H1 (cell line): ENCODE results near the gene CREBL2. TPM values are rescaled to one million over a fixed set of nuclear protein-coding genes. Genes with fewer than 3 reads are reported as not detected.

Experiments used
- CTCF ChIA-PET: fragments of 300-600 bp; sonication (Branson Sonifier 250); formaldehyde crosslinking; loops from one replicate; lab custom pipeline; 2021; ENCODE audit not compliant: partially characterized antibody; lab: Charles Lee
- POLR2A ChIA-PET: fragments of 300-600 bp; sonication (Branson Sonifier 250); formaldehyde crosslinking; loops from one replicate; lab custom pipeline; 2021; ENCODE audit warnings: inconsistent platforms; ENCODE audit not compliant: partially characterized antibody; lab: Charles Lee
- DNase-seq, 2 experiments: peaks; one replicate each; pipeline versions ENCODE4 v3.0.0 to v3.0.0-alpha.2; 2010 to 2022; ENCODE audit warnings: low spot score in 2 of 2, low read depth in 1 of 2, mixed read lengths in 1 of 2
- FAIRE-seq: peaks from 2 replicates; lab custom pipeline; 2011; peaks lifted over from hg19 to GRCh38; lab: Jason Lieb, UNC
- H2AFZ ChIP-seq: 2 replicates; pipeline ENCODE4 v1.8.1; 2012; ENCODE audit warnings: low read length, inconsistent platforms
- H2AK5ac ChIP-seq: 2 replicates; pipeline ENCODE4 v1.6.1; 2013; ENCODE audit warnings: low read depth, low read length
- H2BK120ac ChIP-seq: replicated peaks from 2 replicates; pipeline ENCODE3; 2013; ENCODE audit warnings: low read depth, low read length, inconsistent platforms
- H2BK12ac ChIP-seq: 2 replicates; pipeline ENCODE4 v1.6.1; 2013; ENCODE audit warnings: low read depth, low read length
- H2BK15ac ChIP-seq: 2 replicates; pipeline ENCODE4 v1.6.1; 2013; ENCODE audit warnings: low read length
- H2BK20ac ChIP-seq: 2 replicates; pipeline ENCODE4 v1.6.1; 2013; ENCODE audit warnings: low read length
- H2BK5ac ChIP-seq: 2 replicates; pipeline ENCODE4 v1.6.1; 2013; ENCODE audit warnings: low read depth, low read length
- H3K14ac ChIP-seq: 2 replicates; pipeline ENCODE4 v1.6.1; 2013; ENCODE audit warnings: inconsistent platforms; ENCODE audit not compliant: insufficient read length
- H3K18ac ChIP-seq: 2 replicates; pipeline ENCODE4 v1.6.1; 2013; ENCODE audit warnings: low read length; ENCODE audit errors: extremely low read depth
- H3K23ac ChIP-seq: 2 replicates; pipeline ENCODE4 v1.6.1; 2013; ENCODE audit warnings: inconsistent platforms; ENCODE audit not compliant: insufficient read length
- H3K23me2 ChIP-seq: 2 replicates; pipeline ENCODE4 v1.6.1; 2013; ENCODE audit warnings: low read depth, low read length
- H3K27ac ChIP-seq: 2 replicates; pipeline ENCODE4 v1.6.1; 2011; ENCODE audit warnings: low read depth, low read length, inconsistent platforms
- H3K27me3 ChIP-seq, 4 experiments: replicated peaks in 1 of 4; 1 replicate in 1 of 4; 2 replicates in 3 of 4; pipeline versions ENCODE4 v1.6.1 to v1.8.1; 2011 to 2013; ENCODE audit warnings: low read length in 3 of 4, mild to moderate bottlenecking in 3 of 4, inconsistent platforms in 2 of 4, mixed read lengths in 2 of 4, moderate library complexity in 1 of 4; ENCODE audit not compliant: control insufficient read depth in 3 of 4, insufficient read depth in 3 of 4; ENCODE audit errors: extremely low read depth in 1 of 4
- H3K36me3 ChIP-seq, 4 experiments: 2 replicates each; pipeline versions ENCODE4 v1.6.1 to v1.8.1; 2011 to 2013; ENCODE audit warnings: mild to moderate bottlenecking in 4 of 4, low read length in 3 of 4, moderate library complexity in 2 of 4, control low read depth in 1 of 4, inconsistent platforms in 1 of 4; ENCODE audit not compliant: insufficient read depth in 4 of 4, control insufficient read depth in 2 of 4
- H3K4ac ChIP-seq: replicated peaks from 2 replicates; pipeline ENCODE3; 2013; ENCODE audit warnings: low read length, low read depth, mixed read lengths, inconsistent platforms; ENCODE audit not compliant: insufficient read length
- H3K4me1 ChIP-seq, 4 experiments: replicated peaks in 1 of 4; 1 replicate in 1 of 4; 2 replicates in 3 of 4; pipeline versions ENCODE4 v1.6.1 to v1.8.1; 2011 to 2013; ENCODE audit warnings: low read length in 3 of 4, inconsistent platforms in 2 of 4, mixed read lengths in 1 of 4; ENCODE audit not compliant: insufficient read depth in 4 of 4, control insufficient read depth in 3 of 4
- H3K4me2 ChIP-seq, 2 experiments: 2 replicates each; pipeline versions ENCODE4 v1.6.1 to v1.8.1; 2011 to 2013; ENCODE audit warnings: low read depth in 2 of 2, low read length in 2 of 2, control low read depth in 1 of 2, inconsistent platforms in 1 of 2, mild to moderate bottlenecking in 1 of 2; ENCODE audit not compliant: insufficient read depth in 1 of 2
- H3K4me3 ChIP-seq, 4 experiments: fragments of 200-600, 300-600 bp in 1 of 4; sonication (generic), shearing (Covaris generic), sonication (Bioruptor Twin) in 1 of 4; 2 replicates each; pipeline versions ENCODE4 v1.5.1 to v1.8.1; 2011 to 2016; ENCODE audit warnings: low read length in 4 of 4, low read depth in 3 of 4, control low read depth in 2 of 4, inconsistent platforms in 2 of 4, mild to moderate bottlenecking in 2 of 4, mixed read lengths in 1 of 4, moderate library complexity in 1 of 4; ENCODE audit not compliant: insufficient read depth in 2 of 4; ENCODE audit errors: extremely low read depth in 1 of 4
- H3K56ac ChIP-seq: replicated peaks from 2 replicates; pipeline ENCODE3; 2013; ENCODE audit warnings: low read depth, mild to moderate bottlenecking, mixed read lengths, low read length, inconsistent platforms; ENCODE audit not compliant: insufficient read length
- H3K79me1 ChIP-seq: 2 replicates; pipeline ENCODE4 v1.6.1; 2013; ENCODE audit warnings: low read depth, low read length, control low read depth
- H3K79me2 ChIP-seq, 2 experiments: 2 replicates each; pipeline versions ENCODE4 v1.6.1 to v1.8.1; 2012 to 2013; ENCODE audit warnings: low read length in 2 of 2, mild to moderate bottlenecking in 2 of 2, inconsistent platforms in 1 of 2; ENCODE audit not compliant: insufficient read depth in 2 of 2, control insufficient read depth in 1 of 2
- H3K9ac ChIP-seq, 4 experiments: replicated peaks in 1 of 4; 1 replicate in 1 of 4; 2 replicates in 3 of 4; pipeline versions ENCODE4 v1.6.1 to v1.8.1; 2011 to 2013; ENCODE audit warnings: low read depth in 3 of 4, low read length in 3 of 4, control low read depth in 2 of 4, mild to moderate bottlenecking in 2 of 4, moderate library complexity in 2 of 4, inconsistent platforms in 1 of 4; ENCODE audit errors: extremely low read depth in 1 of 4
- H3K9me3 ChIP-seq, 2 experiments: 2 replicates each; pipeline versions ENCODE4 v1.6.1 to v1.8.1; 2012 to 2013; ENCODE audit warnings: mild to moderate bottlenecking in 2 of 2, moderate library complexity in 2 of 2, control low read depth in 1 of 2, inconsistent platforms in 1 of 2, low read depth in 1 of 2, low read length in 1 of 2, mixed read lengths in 1 of 2; ENCODE audit not compliant: insufficient read depth in 2 of 2
- H4K20me1 ChIP-seq, 2 experiments: replicated peaks in 1 of 2; 2 replicates each; pipeline versions ENCODE3 to v1.8.1; 2011 to 2013; ENCODE audit warnings: inconsistent platforms in 2 of 2, low read length in 2 of 2, mild to moderate bottlenecking in 1 of 2; ENCODE audit not compliant: insufficient read depth in 2 of 2, control insufficient read depth in 1 of 2
- H4K5ac ChIP-seq: 2 replicates; pipeline ENCODE4 v1.6.1; 2013; ENCODE audit warnings: low read length, low read depth, mixed read lengths, inconsistent platforms; ENCODE audit not compliant: insufficient read length
- H4K8ac ChIP-seq: 2 replicates; pipeline ENCODE4 v1.8.0; 2013; ENCODE audit warnings: mild to moderate bottlenecking, moderate library complexity, low read length, inconsistent platforms; ENCODE audit not compliant: insufficient read depth; ENCODE audit errors: extremely low read depth
- H4K91ac ChIP-seq: replicated peaks from 2 replicates; pipeline ENCODE3; 2013; ENCODE audit warnings: low read length, mixed read lengths, inconsistent platforms; ENCODE audit not compliant: insufficient read length
- BCL11A ChIP-seq, 2 experiments: IDR thresholded peaks; one replicate each; pipeline ENCODE4 v1.6.1; 2011; ENCODE audit warnings: low read depth in 2 of 2, low read length in 2 of 2, mild to moderate bottlenecking in 2 of 2
- EZH2 ChIP-seq: fragments of 200-600 bp; sonication (generic); IDR thresholded peaks from 2 replicates; pipeline ENCODE4 v1.7.1; 2012; ENCODE audit warnings: low read depth, mild to moderate bottlenecking, moderate library complexity, low read length, inconsistent platforms; ENCODE audit not compliant: severe bottlenecking
- KDM1A ChIP-seq: fragments of 200-600, 300-600 bp; sonication (generic); IDR thresholded peaks from 2 replicates; pipeline ENCODE4 v1.7.1; 2016; ENCODE audit warnings: mild to moderate bottlenecking, low read length, borderline replicate concordance
- KDM4A ChIP-seq: IDR thresholded peaks from one replicate; pipeline ENCODE4 v1.7.1; 2012; ENCODE audit warnings: low read depth, mild to moderate bottlenecking, moderate library complexity, low read length, inconsistent platforms; ENCODE audit not compliant: severe bottlenecking
- SIX5 ChIP-seq: IDR thresholded peaks from 2 replicates; pipeline ENCODE4 v1.6.1; 2011; ENCODE audit warnings: mild to moderate bottlenecking, low read depth, low read length
- WGBS, 2 experiments: shearing (Covaris generic) in 1 of 2; methylation state at CpG; one replicate each; pipeline versions ENCODE4 v1.1.6 to v1.1.7; 2013 to 2015; ENCODE audit warnings: low lambda C conversion rate in 2 of 2, mixed read lengths in 2 of 2, inconsistent platforms in 1 of 2, low coverage in 1 of 2, missing lambda C conversion rate in 1 of 2; ENCODE audit not compliant: insufficient replicate concordance in 2 of 2, insufficient coverage in 1 of 2, insufficient read length in 1 of 2; ENCODE audit errors: extremely low coverage in 1 of 2, missing lambda C conversion rate in 1 of 2; 5-methylcytosine and 5-hydroxymethylcytosine counted together
- polyA plus RNA-seq, 7 experiments: library from polyadenylated mRNA; depleted of rRNA in 3 of 7; stranded (reverse) in 5 of 7; unstranded in 2 of 7; fragments of >200 nt in 5 of 7; fragments of 200-250 nt in 2 of 7; gene quantifications; 1 replicate in 5 of 7; 2 replicates in 1 of 7; 4 replicates in 1 of 7; pipeline versions ENCODE4 v1.2.1 to v1.2.3, GENCODE V29; 2011 to 2013; ENCODE audit warnings: missing spikeins in 2 of 7, mixed read lengths in 2 of 7
- total RNA-seq: library from RNA; stranded (reverse); fragmentation: NEBNext Ultra II Directional; extraction: Animal tissue kit (Norgen Biotek cat#: 25700); gene quantifications from 2 replicates; pipeline ENCODE4 v1.2.1, GENCODE V29; 2021

Gene CREBL2
- total and polyA plus RNA-seq, 2 of the 8 experiments (the other 6 are each of a cell fraction or from before 2014, with no cell fraction given) = 9.8 to 18.3 TPM

DNA sequence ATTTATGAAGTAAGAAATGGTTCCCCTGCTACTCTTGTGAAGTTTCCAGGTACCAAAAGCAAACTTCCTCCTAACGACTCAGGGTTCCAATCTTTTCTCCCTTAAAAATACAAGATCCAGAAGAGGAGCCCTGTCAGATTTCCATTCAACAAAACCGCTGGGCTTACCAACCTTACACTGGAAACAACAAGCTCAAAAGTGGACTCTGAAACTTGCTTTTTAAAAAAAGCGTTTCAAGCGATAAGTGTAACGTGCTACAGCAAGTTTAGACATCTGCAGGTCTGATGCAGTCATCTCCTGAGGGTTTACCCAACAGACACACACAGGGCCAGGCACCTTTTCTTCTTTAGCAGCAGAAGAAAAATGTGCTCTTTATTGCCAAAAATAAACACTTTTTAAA, 6.9 kb upstream of the CREBL2 start:
- FAIRE-seq (no peak), DNase-seq (no peak)
- Histone ChIP-seq H3K4me3 (no peak overlapping the region), H3K18ac (no peak overlapping the region), H3K9me3 (no peaks in the 10 kb centered on the region), H2AK5ac (no peak overlapping the region), H3K79me1 (no peaks in the 10 kb centered on the region), H3K23ac (no peak overlapping the region), H3K56ac (no peak overlapping the region), H3K23me2 (no peaks in the 10 kb centered on the region), H2BK15ac (no peak overlapping the region), H2AFZ (no peak overlapping the region), H4K8ac (no peak overlapping the region), H3K9ac (no peak overlapping the region), H3K27ac (no peak overlapping the region), H2BK120ac (no peak overlapping the region), H3K4me1 (peaks cover 0 to 2% (median 2%) of the 10 kb centered on the region in 4 experiments; a peak in 2 of 7 replicates), H3K27me3 (no peaks in the 10 kb centered on the region), H2BK5ac (no peak overlapping the region), H4K20me1 (no peaks in the 10 kb centered on the region), H4K5ac (no peak overlapping the region), H2BK12ac (no peak overlapping the region), H3K4ac (no peak overlapping the region), H3K36me3 (no peaks in the 10 kb centered on the region), H2BK20ac (no peak overlapping the region), H3K14ac (no peak overlapping the region), H3K79me2 (no peaks in the 10 kb centered on the region), H4K91ac (no peak overlapping the region), H3K4me2 (no peak overlapping the region)
- POLR2A ChIA-PET = no interaction called here
- CTCF ChIA-PET = interaction anchor here (0.6 kb wide), 1 partner anchor 249 kb away, joined by 3 read pairs; no protein-coding TSS in a partner anchor
- TF ChIP-seq BCL11A (IDR thresholded peaks at IDR 0.05; ENCODE audit: low read depth in 2 of 2, low read length in 2 of 2) = no peak
- no peak for TF ChIP-seq KDM1A
- no peak for TF ChIP-seq EZH2
- no peak for TF ChIP-seq KDM4A
- no peak for TF ChIP-seq SIX5
- WGBS, 2 experiments = 92% methylated on average over 5 of the region's 5 CpGs; no CpG with 5 or more reads in 1 of the 2 experiments
